ENCODE measurements around the gene LRTM2.

Gene LRTM2

DNA sequence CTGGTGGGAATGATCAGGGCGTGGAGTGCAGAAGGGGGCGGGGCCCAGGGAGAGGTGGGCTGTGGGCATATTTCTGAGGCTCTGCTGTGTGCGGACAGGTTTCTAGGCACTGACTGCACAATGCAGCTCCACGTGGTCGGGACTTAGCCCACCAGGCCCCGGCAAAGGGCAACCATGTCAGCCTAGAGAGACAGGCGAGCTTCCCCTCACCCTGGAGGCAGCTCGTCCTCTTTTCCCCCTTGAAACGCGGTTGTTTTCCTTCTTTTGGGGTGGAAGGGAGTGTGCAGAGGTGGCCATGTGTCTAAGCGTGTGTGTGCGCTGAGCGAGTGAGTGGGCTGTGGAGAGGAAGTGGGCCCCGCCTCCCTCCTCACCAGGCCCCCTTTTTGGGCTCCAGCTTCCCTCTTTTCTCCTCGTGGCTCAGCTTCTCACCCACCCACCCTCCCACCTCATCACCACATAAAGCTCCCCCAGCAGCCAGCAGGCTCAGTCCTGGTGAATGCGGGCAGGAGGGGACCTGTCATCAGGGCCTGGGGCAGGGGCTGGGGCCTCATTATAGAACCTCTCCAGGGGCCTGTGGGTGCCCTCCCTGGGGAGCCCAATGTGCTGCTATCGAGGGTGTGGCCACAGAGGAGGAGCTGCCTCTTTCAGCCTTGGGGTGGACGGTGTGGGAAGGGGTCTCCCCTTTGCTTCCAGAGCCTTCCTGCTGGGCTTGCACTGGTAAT lies 22.0 kb downstream of the LRTM2 start:
- DNase-seq (ENCODE audit: low spot score), result no peak

DNA sequence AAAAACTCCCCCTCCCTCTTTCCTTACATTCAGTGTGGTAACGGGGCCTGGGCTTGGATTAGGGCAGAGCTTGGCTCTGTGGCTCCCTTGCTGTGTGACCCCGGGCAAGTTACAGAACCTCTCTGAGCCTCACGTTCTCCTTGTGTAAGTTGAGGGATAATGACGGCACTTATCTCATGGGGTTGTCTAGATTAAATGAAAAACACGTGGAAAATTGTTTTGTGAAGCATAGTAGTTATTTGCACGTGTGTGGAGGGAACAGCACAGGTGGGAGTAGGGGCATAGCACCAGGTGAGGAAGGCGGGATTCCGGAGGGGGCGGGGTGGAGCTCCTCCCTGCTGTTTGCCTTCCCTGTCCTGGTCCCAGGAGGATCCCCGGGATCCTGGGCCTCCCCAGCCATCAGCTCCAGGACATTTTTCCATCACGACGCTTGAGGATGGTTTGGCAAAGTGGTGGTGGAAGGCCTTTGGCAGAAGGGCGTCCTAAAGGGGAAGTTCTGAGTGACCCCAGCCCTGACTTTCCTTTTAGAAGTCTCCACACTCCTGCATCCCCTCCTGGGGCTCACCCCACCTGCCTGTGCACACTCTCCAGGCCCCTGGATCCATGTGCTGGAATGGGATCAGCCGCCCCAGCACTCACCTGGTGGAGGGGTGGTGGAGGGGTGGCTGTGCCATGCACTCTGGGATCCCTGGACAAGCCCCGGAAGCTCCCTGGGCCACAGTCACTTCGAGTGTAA lies 22.7 kb downstream of the LRTM2 start:
- DNase-seq (ENCODE audit: low spot score), result no peak

DNA sequence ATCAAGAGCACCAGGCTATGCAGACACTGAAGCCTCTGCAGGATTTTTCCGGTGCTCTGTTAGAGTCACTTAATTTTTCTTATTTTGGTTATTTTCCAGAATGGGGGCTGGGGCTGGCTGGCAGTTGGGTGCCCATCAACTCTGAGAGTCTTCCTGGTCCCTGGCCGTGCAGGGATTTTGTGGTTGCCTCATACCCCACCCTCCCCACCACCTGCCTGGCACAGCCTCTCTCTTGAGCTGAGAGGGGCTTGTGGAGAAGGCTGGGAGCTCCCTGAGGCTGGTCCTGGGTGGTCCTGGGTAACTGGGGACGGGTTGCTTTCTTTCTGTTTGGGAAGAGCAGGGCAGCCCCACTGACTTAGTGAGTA lies 23.3 kb downstream of the LRTM2 start:
- no peak for DNase-seq (ENCODE audit: low spot score)

DNA sequence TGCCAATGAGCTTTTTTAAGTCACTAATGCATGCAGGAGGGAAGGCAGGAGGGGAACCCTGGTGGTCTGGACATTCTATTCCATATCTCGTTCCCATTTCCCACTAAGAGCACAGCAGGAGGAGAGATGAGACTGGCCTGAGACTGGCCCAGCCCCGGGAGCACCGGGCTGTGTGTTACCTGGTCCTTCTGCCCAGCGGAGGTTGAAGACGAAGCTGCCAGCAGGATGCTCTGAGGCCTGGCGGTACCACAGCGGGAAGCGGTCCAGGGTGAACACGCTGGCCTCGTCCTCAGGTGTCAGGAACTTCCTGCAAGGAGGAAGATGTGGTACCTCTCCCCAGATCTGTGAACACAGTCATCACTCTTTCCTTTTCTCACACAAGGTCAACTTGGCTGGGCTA lies 23.9 kb downstream of the LRTM2 start:
- no peak for DNase-seq (ENCODE audit: low spot score)

DNA sequence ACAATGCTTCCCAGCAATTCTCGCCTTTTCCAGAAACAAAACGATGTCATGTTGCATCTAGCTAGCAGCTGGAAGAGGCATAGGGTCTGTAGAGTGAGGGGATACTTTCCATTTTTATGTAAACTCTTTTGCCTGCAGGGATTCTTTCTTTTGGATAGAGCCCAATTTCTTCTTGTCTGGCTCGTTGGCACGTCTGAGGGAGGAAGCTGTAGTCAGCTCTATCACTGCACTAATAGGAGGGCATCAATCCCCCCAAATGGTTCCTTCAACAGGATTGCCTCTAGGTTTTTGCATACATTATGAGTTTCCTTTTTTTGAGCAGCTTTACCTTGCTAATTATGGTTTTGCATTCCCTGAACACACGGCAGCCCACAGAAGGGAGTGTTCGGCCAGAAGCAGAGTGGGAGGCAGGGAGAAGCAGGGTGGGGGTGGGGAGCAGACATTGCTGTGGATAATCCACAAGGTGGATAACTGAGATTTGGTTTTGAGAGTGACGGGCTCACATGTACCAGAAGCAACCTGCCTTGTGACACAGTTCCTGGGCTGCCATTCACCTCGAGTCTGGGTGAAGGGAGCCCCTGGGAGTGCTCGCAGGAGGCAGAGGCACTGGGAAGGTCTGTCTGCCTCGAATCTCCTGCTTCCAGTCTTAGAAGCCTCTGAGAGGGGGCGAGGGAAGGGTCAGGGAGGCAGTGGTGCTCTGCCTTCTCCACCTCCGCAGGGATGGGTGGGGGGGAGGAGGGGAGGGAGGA lies 24.5 kb downstream of the LRTM2 start:
- DNase-seq (ENCODE audit: low spot score), result no peak

DNA sequence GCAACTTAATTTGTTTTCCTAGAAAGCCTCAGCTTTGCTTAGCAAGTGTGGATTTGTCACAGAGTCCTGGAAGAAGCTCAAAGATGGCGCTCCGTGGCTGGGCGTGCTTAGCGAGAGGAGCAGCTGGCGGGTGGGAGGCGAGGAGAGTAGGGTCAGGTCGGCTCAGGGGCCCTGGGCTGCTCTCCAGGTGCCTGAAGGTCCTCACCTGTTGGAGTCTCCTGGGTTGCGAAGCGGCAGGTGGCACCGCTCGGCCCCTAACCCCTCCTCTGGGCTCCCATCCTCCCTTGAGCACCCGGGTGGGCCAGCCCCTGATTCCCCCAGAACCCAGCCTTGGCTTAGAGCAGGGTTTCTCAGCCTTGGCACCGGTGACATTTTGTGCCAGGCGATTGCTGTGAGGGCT lies 25.1 kb downstream of the LRTM2 start:
- DNase-seq (ENCODE audit: low spot score), result no peak

DNA sequence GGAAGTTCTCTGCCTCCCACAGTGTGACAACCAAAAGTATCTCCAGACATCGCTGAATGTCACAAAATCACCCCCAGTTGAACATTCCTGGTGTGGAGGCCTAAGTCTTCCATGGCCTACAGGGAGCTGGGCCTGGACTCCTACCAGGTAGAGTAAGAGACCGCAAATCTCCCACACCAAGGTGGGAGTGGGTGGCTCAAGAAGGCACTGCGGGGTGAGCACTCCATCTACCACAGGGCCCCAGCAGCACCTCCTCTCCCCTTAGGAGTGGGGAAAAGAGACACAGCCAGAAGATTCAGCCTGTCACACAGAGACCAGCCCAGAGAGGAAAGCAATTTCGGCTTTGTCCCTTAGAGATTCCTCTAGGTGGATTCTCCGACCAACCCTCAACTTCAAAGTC lies 25.5 kb downstream of the LRTM2 start:
- DNase-seq (ENCODE audit: low spot score), result no peak

DNA sequence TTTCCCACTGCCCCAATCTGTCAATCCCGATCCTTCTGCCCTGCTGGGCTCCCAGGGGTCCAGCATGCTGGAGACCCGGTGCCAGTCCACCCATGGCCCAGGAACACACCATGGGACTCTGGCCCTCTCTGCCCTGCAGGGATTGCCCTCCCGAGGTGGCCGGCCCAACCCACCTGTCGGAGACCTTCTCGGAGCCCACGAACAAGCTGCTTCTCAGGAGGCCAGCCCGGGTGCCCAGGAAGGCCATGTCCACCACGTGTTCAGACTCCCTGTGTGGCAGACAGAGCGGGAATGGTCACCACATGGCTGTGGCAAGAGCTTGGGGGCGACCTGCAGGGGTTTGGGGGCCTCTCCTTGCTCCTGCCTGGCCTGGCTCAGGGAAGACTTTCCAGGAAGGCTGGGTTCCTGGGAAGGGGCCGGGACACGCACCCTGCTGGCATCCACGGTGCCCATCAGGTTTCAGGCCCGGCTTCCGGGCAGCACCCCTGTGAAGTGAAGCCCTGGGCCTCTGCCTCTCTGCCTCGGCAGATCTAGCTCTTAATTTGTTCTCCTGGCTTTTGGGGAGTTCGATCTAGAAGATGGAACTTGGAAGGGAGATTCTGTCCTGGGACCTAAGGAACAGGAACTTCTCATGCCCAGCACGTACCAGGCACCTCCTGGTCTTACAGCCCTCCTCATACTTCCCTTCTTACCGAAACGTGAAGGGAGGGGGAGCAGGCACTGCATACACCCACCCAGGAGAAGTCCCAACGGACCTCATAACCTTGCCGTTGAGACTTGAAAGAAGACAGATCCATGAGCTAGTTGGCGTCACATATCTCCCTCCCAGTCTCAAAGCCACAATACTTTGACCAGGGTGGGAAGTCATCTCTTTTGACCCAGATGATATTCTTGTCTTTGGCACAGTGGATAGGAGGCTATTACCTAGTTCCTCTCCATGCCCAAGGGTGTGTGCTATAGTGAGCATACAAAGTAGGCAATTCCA lies 26.3 kb downstream of the LRTM2 start:
- no peak for DNase-seq (ENCODE audit: low spot score)

DNA sequence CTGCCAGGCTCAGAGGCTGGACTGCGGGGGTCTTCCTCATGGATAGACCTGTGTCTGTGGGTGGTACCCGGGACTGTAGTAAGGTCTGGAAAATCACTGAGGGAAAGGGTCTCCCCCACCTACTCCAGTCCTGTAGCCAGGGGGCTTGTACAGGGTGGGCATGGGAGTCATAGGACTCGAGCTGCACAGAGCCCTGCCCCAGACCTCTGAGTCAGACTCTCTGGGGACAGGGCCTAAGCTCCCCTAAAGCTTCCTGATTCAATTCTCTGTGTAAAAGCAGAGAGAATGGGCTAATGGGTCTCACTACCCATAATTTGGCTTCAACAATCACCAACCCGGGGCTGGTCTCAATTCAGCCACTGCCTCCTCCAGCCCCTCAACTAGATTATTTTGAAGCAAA lies 27.0 kb downstream of the LRTM2 start:
- no peak for DNase-seq (ENCODE audit: low spot score)

DNA sequence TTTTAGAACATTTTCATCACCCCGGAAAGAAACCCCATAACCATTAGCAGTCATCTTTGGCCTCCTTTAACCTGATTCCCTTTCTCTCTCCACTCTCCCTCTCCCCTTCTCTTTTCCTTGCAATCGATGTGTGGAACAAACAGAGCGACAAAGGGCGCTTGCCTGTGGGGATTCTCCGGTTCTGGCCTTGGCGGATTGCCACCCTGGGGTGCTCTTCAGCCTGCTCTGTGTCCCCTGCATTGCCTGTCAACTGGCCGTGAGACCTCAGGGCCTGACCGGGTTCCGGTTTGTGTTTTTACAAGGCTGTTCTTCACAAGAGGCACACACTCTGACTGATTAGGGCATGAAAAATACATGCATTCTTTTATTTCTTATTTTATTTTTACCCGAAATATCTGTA lies 27.8 kb downstream of the LRTM2 start:
- no peak for DNase-seq (ENCODE audit: low spot score)

DNA sequence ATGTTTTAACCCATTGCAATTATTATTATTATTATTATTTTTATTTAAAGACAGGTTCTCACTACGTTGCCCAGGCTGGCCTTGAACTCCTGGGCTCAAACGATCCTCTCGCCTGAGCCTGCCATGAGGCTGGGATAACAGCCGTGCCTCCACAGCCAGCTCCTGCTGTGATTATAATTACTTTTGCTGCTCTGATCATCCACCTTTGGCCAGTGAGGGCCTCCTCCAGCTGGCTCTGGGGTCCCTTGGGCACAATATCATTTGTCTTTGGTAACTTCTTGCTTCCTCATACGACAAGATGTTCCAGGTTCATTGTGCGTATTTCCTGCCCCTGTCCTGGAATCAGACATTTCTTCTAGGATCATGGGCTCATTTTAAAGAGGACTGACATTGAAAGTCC lies 28.4 kb downstream of the LRTM2 start:
- no peak for DNase-seq (ENCODE audit: low spot score)

DNA sequence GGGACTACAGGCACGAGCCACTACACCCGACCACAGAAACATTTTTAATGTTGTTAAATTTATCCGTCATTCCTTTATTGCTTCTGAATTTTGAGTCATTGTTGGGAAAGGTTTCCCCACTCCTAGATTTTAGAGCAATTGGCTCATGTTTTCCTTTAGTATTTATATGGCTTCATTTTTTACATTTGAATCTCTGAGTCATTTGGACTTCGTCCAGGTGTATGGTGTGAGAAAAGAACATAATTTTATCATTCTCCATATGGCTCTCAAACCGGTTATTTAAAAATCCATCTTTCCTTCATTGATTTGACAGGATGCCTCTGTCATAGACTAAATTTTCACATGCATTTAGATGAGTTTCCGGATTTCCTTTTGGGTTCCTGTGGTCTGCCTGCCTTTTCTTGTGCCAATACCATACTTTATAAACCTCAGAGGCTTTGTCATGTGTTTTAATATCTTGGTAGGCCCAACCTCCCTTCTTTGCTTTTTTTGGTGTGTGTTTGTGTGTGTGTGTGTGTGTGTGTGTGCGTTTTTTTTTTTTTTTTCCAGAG lies 30.9 kb downstream of the LRTM2 start:
- peak; percentile 49 for DNase-seq (ENCODE audit: low spot score)

DNA sequence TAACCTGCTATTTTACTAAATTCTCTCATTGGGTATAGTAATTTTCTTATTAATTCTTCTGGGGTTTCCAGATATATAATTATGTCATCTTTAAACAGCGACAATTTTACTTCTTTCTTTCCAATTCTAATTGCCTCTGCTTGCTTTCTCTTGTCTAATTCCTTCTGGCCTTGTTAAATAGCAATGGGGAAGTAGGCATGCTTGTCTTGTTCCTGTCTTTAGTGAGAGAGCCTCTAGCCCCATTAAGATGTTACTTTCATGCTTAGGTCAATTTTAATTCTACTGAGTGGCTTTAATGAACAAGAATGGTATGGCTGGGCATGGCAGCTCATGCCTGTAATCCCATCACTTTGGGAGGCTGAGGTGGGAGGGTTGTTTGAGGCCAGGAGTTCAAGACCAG lies 31.7 kb downstream of the LRTM2 start:
- DNase-seq (ENCODE audit: low spot score), result no peak

DNA sequence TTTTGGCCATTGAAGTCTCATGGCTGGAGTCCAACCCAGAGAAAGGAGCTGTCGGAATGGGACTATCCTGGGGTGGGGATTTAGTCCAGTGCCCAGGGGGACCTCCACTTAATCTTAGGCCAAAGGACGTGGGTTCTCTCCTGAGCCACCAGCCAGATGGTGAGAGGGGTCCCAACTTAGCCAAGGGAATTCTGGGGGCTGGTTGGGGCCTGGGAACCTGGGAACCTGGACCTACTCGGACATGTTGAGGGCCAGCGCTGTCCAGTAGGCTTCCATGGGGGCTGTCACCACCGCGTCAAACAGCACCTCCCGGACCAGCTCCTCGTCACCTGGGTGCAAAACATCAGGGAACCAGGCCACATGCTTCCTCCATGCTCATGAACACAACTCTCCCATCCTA lies 33.4 kb downstream of the LRTM2 start:
- DNase-seq (ENCODE audit: low spot score), result no peak

DNA sequence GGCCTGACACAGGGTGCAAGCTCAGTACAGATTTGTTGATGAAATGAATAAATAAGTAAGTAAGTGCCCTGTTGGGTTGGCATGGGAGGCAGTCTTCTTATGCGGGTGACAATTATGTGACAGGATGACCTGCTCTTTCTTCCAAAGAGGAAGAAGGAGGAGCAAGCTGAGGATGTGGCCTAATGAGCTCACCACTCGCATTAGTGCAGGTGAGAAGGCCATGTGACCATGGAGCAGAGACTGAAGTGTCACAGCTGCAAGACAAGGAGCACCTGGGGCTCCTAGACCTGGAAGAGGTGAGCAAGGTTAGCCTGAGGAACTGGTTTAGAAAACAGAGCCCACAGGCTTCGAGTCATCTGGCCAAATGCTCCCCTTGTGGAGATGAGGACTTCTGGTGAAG lies 34.9 kb downstream of the LRTM2 start:
- DNase-seq (ENCODE audit: low spot score), result no peak

DNA sequence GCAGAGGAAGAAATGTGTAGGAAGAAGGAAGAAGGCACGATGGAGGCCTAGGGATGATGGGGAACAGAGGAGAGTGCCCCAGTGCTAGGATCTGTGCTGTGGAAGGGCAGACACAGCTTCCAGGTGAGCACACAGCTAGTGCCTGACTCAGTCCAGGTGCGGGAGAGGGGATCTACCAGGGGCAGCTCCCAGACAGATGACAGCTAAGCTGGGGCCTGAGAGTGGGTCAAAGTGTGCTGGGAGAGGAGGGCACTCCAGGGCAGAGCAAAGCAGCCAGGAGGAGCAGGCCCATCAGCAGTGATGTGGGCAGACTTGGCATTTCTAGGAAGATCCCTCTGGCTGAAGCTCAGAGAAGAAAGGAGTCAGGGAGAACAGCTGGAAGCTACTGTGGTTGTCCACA lies 36.7 kb downstream of the LRTM2 start:
- no peak for DNase-seq (ENCODE audit: low spot score)

DNA sequence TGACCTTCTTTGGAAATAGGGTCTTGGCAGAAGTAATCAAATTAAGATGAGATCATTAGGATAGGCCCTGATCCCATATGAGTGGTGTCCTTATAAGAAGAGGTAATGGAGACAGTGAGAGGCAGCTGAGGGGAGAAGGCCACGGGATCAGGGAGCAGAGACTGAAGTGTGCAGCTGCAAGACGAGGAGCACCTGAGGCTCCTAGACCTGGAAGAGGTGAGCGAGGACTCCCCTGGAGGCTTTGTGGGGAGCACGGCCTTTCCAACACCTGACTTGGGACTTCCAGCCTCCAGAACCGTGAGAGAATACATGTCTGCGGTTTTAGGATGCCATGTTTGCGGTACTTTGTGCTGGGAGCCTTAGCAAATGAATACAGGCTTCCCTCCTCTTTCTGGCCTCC lies 37.5 kb downstream of the LRTM2 start:
- no peak for DNase-seq (ENCODE audit: low spot score)

DNA sequence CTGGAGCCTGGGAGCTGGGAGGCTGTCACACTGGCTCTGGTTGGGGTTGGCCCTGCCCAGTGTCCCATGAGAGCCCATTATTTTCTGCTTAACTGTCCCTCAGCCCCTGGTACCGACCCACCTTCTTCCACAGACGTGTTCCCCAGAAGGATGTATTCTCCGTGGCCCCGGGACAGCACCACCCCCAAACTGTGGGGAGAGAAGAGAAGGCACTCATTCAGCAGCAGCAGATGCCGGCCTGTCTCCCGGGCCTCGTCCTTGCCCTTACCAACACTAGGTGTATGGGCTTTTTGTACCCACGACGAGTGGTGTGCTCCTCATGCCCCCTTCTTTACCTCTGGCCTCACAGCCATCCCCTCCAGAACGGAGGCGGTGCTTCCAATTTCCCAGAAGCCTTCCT lies 38.1 kb downstream of the LRTM2 start:
- DNase-seq (ENCODE audit: low spot score), result no peak

DNA sequence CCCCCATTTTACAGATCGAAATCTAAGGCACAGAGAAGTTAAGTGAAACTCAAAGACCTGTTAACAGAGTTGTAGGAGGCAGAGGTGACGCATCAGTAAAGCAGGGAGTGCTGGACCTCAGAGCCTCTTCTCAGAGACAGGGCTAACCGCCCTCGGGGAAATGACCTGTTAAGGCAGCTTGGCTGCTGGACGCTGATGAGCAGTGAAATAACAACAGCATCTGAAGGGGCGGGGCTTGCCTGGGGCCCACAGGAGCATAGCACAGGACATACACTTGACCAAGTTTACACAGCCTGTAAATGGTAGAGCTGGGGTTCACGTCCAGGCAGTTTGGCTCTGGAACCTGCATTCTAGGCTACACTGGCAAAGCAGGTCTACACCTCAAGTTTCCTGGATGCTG lies 39.3 kb downstream of the LRTM2 start:
- no peak for DNase-seq (ENCODE audit: low spot score)

DNA sequence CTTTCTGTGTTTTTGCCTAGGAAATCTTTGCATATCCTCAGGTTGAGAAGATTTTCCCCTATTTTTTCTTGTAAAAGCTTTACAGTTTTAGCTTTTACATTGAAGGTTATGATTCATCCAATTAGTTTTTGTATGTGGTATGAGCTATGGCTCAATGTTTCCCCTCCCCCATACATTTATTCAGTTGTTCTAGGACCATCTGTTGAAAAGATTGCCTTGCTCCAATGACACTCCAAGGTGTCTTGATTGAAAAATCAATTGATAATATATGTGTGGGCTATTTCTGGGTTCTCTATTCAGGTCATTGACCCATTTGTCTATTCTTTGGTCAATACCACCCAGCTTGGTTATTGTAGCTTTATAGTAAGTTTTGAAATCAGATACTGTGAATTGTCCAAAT lies 42.6 kb downstream of the LRTM2 start:
- no peak for DNase-seq (ENCODE audit: low spot score)

DNA sequence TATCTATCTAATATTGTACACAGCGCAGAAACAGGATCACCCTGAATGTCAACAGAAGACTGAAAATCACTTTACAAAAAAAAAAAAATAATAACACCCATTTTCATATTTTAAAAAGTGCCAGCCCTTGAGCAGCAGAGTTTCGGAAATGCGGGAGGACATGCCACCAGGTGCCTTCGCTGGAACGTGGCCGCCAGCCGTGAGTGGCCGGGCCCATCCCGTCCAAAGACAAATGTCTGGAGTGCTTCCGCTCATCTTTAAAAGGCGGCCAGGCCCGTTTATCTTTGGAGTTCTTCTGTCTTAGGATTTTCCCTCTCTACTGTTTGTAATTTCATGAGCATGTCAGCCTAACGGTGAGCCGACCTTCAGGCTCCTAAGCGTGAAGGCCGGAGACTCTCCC lies 43.5 kb downstream of the LRTM2 start:
- DNase-seq (ENCODE audit: low spot score), result no peak

DNA sequence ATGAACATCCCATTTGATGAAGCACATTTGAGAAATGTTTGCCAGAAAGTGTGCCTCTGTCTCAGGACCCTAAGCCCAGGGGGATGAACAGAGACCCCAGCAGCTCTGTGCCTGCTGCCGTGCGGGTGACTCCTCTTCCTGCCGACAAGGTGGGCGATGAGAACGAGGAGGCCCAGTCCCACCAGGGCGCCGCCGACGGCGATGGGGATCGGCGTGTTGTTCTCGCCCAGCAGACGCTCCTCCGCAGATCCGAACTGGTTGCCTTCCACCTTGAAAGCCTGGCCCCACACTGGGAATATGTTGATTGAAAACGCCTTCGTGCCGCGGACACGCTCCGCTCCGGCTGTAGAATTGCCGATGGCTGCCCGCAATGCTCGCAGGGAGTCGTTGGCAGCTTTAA lies 44.1 kb downstream of the LRTM2 start:
- DNase-seq (ENCODE audit: low spot score), result no peak
